GM23248 (cell line): Measurements from ENCODE around the gene CREB3L2. TPM values are rescaled to one million over a fixed set of nuclear protein-coding genes. Genes with fewer than 3 reads are reported as not detected.

Experiments
- DNase-seq: peaks from one replicate; pipeline ENCODE4 v3.0.0-alpha.2; 2015
- H2AFZ ChIP-seq: fragments of 200-600 bp; sonication (generic); 2 replicates; pipeline ENCODE4 v1.6.1; 2016; ENCODE audit warnings: antibody characterized with exemption
- H3F3A ChIP-seq: fragments of 200-600 bp; sonication (generic); 2 replicates; pipeline ENCODE4 v1.6.1; 2016; ENCODE audit warnings: mild to moderate bottlenecking, antibody characterized with exemption, mixed run types; ENCODE audit not compliant: insufficient read depth
- H3K27ac ChIP-seq: fragments of 200-600 bp; sonication (generic); 2 replicates; pipeline ENCODE4 v1.5.1; 2016; ENCODE audit warnings: mild to moderate bottlenecking
- H3K27me3 ChIP-seq: fragments of 200-600 bp; sonication (generic); replicated peaks from 2 replicates; pipeline ENCODE4 v1.6.1; 2016; ENCODE audit warnings: mild to moderate bottlenecking; ENCODE audit not compliant: insufficient read depth
- H3K36me3 ChIP-seq: fragments of 200-600 bp; sonication (generic); 2 replicates; pipeline ENCODE4 v1.6.1; 2016; ENCODE audit warnings: low read depth, mild to moderate bottlenecking
- H3K4me1 ChIP-seq: fragments of 200-600 bp; sonication (generic); 2 replicates; pipeline ENCODE4 v1.6.1; 2016; ENCODE audit warnings: mild to moderate bottlenecking; ENCODE audit not compliant: insufficient read depth
- H3K4me2 ChIP-seq: fragments of 200-600 bp; sonication (generic); one replicate; pipeline ENCODE4 v1.6.1; 2016; ENCODE audit warnings: mild to moderate bottlenecking; ENCODE audit not compliant: unreplicated experiment
- H3K4me3 ChIP-seq: fragments of 200-600 bp; sonication (generic); 2 replicates; pipeline ENCODE4 v1.5.1; 2016; ENCODE audit warnings: mild to moderate bottlenecking
- H3K79me2 ChIP-seq: fragments of 200-600 bp; sonication (generic); 2 replicates; pipeline ENCODE4 v1.6.1; 2016; ENCODE audit warnings: mild to moderate bottlenecking; ENCODE audit not compliant: insufficient read depth
- H3K9ac ChIP-seq: fragments of 200-600 bp; sonication (generic); 2 replicates; pipeline ENCODE4 v1.6.1; 2016; ENCODE audit warnings: mild to moderate bottlenecking
- H3K9me2 ChIP-seq: fragments of 200-600 bp; sonication (generic); 2 replicates; pipeline ENCODE4 v1.6.1; 2016; ENCODE audit warnings: mixed run types, mild to moderate bottlenecking, moderate library complexity; ENCODE audit not compliant: insufficient read depth
- H3K9me3 ChIP-seq: fragments of 200-600 bp; sonication (generic); one replicate; pipeline ENCODE4 v1.6.1; 2017; ENCODE audit warnings: low read depth
- H4K20me1 ChIP-seq: fragments of 200-600 bp; sonication (generic); 2 replicates; pipeline ENCODE4 v1.6.0; 2016; ENCODE audit not compliant: insufficient read depth
- EZH2 ChIP-seq: fragments of 200-600 bp; sonication (generic); IDR thresholded peaks from 2 replicates; pipeline ENCODE4 v1.6.1; 2018; ENCODE audit warnings: antibody characterized with exemption, mild to moderate bottlenecking; ENCODE audit not compliant: insufficient read depth, poor library complexity, severe bottlenecking
- EZH2phosphoT487 ChIP-seq: fragments of 200-600 bp; sonication (generic); IDR thresholded peaks from 2 replicates; pipeline ENCODE4 v1.6.1; 2018; ENCODE audit warnings: antibody characterized with exemption, moderate library complexity, mild to moderate bottlenecking, low read depth; ENCODE audit not compliant: insufficient read depth
- WGBS, 2 experiments: methylation state at CpG; one replicate each; pipeline ENCODE4 v1.1.6; 2015 to 2017; ENCODE audit warnings: low lambda C conversion rate in 2 of 2, low coverage in 1 of 2; ENCODE audit errors: missing lambda C conversion rate in 2 of 2; 5-methylcytosine and 5-hydroxymethylcytosine counted together
- in situ Hi-C: fragments of 300-500 bp; cut with MboI; formaldehyde crosslinking; loops from 2 replicates; pipeline ENCODE4 v1.15.0; 2020
- polyA plus RNA-seq: library from polyadenylated mRNA; unstranded; fragments of >200 nt; fragmentation: Nextera tagmentation; extraction: Ambion mirVana; gene quantifications from 2 replicates; pipeline ENCODE4 v1.2.1, GENCODE V29; 2016
- total RNA-seq: library from RNA; depleted of rRNA; stranded (reverse); fragments of >200 nt; shearing (Covaris generic); gene quantifications from 2 replicates; pipeline ENCODE4 v1.2.3, GENCODE V29; 2014

CREB3L2 gene
- total and polyA plus RNA-seq, 2 experiments from 2014 or later = 43.7 to 53.7 TPM

DNA sequence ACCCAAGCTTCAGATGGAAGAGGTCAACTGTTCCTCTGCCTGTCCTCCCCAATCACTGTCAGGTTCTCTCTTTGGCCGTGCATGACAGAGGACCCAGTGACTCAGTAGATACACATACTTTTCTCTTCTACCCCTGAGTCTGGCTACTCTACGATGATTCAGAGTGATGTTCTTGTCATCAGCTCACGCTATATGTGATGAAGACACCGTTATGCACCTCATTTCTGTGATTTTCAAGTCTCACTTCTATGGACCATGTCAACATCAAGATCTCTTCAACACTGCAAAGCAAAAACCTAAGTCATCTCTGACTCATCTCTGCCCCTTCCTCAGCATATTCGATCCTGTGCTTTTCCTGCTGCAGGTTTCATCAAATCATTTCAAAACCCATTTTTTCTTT, 78.5 kb downstream of the CREB3L2 start:
- H3K9me3 ChIP-seq = no peaks in the 10 kb centered on the region
- peak overlapping the region; percentile 53 for H3K4me2 ChIP-seq
- peak overlapping the region; percentile 57 for H3K9ac ChIP-seq
- H3K79me2 ChIP-seq = peaks cover 94% of the 10 kb centered on the region
- in situ Hi-C loops = loop anchor here (25.0 kb wide), 1 partner anchor 814 kb away; no protein-coding TSS in a partner anchor
- H3K27ac ChIP-seq = peak overlapping the region; percentile 86
- peaks cover 55% of the 10 kb centered on the region for H3K4me1 ChIP-seq
- H3K36me3 ChIP-seq = peaks cover 16% of the 10 kb centered on the region
- H3F3A ChIP-seq = peaks cover 75% of the 10 kb centered on the region
- 2 to 3% methylated on average over 5 of the region's 5 CpGs for WGBS, 2 experiments
- no peak overlapping the region for H3K4me3 ChIP-seq
- no peaks in the 10 kb centered on the region for H3K27me3 ChIP-seq
- DNase-seq = peak; percentile 95
- H2AFZ ChIP-seq = no peak overlapping the region
- TF ChIP-seq EZH2 (no peak), EZH2phosphoT487 (peak; percentile 87)
- no peaks in the 10 kb centered on the region for H3K9me2 ChIP-seq
- H4K20me1 ChIP-seq = no peaks in the 10 kb centered on the region

DNA sequence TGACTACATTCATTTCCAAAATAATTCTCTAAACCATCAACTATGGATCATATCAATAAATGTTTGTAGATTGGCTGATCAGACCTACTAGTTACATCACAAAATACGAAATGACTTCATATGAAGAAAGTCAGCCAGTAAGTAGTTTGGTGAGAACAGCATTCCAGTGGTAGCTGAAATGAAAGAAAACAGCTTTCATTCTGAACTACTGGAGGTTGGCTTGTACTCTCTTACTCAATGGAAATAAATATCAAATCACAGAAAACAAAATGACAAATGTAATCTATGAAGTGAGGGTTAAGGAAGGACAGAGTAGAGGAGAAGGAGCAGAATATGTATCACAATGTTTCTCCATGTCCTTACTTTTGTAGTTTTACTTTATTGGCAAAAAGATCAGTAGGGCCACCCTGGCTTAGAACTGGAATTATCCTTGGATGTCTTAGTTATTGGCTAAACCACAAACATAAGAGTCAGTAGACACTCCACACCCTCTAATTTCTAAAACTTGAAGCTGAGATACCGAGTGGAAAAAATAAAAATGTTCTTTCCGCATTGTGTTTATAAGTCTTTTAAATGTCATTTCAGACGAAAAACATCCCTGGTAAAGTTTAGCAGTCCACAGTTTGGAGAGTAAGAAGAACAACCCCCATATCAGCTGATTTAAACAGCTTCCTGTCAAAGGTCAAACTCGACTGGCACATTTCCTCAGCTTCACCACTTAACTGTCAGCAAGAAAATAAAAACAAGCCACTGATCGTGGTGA, 81.1 kb downstream of the CREB3L2 start:
- Histone ChIP-seq H2AFZ (no peak overlapping the region), H3K4me1 (peaks cover 55% of the 10 kb centered on the region), H3K9me2 (no peaks in the 10 kb centered on the region), H3K9ac (peak overlapping the region; percentile 18; the same call in 1 of the 2 replicates), H3K27me3 (no peaks in the 10 kb centered on the region), H3F3A (peaks cover 91% of the 10 kb centered on the region), H3K36me3 (peaks cover 13% of the 10 kb centered on the region), H3K27ac (peak overlapping the region; percentile 58), H3K4me3 (no peak overlapping the region), H3K79me2 (peaks cover 94% of the 10 kb centered on the region), H3K4me2 (peak overlapping the region; percentile 19), H4K20me1 (no peaks in the 10 kb centered on the region), H3K9me3 (no peaks in the 10 kb centered on the region)
- TF ChIP-seq EZH2phosphoT487 (no peak), EZH2 (no peak)
- in situ Hi-C loops = loop anchor here (25.0 kb wide), 1 partner anchor 816 kb away; no protein-coding TSS in a partner anchor
- DNase-seq = peak; percentile 71
- WGBS, 2 experiments = 30% methylated on average over 6 of the region's 6 CpGs

DNA sequence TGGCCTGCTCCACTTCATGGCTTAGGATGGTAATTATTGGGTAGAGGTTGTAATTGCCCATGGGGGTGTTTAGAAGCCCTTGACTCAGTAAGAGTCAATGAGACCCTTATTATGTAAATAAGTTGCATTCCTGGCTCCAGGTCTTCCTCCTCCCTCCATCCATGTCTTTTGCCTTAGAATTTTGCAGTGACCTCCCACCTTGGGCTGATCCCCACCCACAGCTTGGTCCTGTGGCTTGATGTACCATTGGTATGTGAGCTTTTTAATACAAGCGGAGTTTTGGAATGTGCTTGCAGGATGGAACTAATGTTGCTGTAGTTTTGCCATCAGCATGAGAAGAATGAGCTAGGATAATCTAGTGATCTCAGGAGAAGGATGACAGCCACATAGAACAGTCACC, 81.9 kb downstream of the CREB3L2 start:
- TF ChIP-seq EZH2phosphoT487 = no peak
- TF ChIP-seq EZH2 = no peak
- no peak overlapping the region for H2AFZ ChIP-seq
- H3K79me2 ChIP-seq = peaks cover 94% of the 10 kb centered on the region
- peak; percentile 47 for DNase-seq
- H3K9ac ChIP-seq = peak overlapping the region; percentile 18; the same call in 1 of the 2 replicates
- H3K9me2 ChIP-seq = no peaks in the 10 kb centered on the region
- in situ Hi-C loops = loop anchor here (25.0 kb wide), 1 partner anchor 817 kb away; no protein-coding TSS in a partner anchor
- H3K27me3 ChIP-seq = no peaks in the 10 kb centered on the region
- H4K20me1 ChIP-seq = no peaks in the 10 kb centered on the region
- peak overlapping the region; percentile 19 for H3K4me2 ChIP-seq
- peaks cover 12% of the 10 kb centered on the region for H3K36me3 ChIP-seq
- H3K4me3 ChIP-seq = no peak overlapping the region
- peaks cover 90% of the 10 kb centered on the region for H3F3A ChIP-seq
- H3K27ac ChIP-seq = peak overlapping the region; percentile 58
- WGBS, 2 experiments = 80 to 92% methylated on average over 1 of the region's 1 CpG
- peaks cover 48% of the 10 kb centered on the region for H3K4me1 ChIP-seq
- H3K9me3 ChIP-seq = no peaks in the 10 kb centered on the region

DNA sequence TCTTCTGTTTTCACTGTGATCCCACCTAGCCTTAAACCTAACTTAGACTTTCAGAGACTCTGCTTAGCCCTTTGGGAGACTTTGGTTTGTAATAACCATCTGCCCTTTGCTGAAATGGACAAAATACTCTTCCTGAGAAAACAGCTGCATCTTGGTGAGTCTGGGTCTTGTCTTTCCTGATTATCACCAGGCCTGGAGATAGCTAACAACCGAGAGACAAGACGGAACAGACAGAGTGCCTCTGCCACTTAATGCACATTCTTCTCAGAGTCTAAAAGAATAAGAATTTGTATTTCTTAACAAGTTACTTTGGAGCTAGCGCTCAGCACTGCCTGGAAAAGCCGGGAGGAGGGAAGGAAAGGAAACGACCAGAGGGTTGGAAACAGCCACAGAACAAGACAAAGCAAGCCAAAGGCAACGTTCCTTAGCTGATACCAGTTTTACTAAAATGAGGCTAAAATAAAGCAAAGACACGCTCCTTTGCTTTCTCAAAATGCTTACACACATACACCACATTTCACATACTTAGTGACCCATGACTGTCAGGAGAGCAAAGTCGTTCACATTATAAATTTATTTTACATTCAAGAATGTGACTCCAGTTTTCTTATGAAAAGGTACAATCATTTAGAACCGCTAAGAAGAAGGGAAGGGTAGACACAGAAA, 84.8 kb downstream of the CREB3L2 start:
- H3K27me3 ChIP-seq = no peaks in the 10 kb centered on the region
- in situ Hi-C loops = loop anchor here (25.0 kb wide), 1 partner anchor 820 kb away; no protein-coding TSS in a partner anchor
- H3K9me3 ChIP-seq = no peaks in the 10 kb centered on the region
- no peak overlapping the region for H2AFZ ChIP-seq
- peaks cover 33% of the 10 kb centered on the region for H3K36me3 ChIP-seq
- peaks cover 24% of the 10 kb centered on the region for H3K4me1 ChIP-seq
- H4K20me1 ChIP-seq = no peaks in the 10 kb centered on the region
- no peak for DNase-seq
- peaks cover 81% of the 10 kb centered on the region for H3F3A ChIP-seq
- peak overlapping the region; percentile 13; the same call in 1 of the 2 replicates for H3K27ac ChIP-seq
- no peak overlapping the region for H3K4me3 ChIP-seq
- H3K79me2 ChIP-seq = peaks cover 100% of the 10 kb centered on the region
- TF ChIP-seq EZH2phosphoT487 (no peak), EZH2 (no peak)
- H3K9ac ChIP-seq = no peak overlapping the region
- no peaks in the 10 kb centered on the region for H3K9me2 ChIP-seq
- H3K4me2 ChIP-seq = no peak overlapping the region
- 88 to 91% methylated on average over 9 of the region's 9 CpGs for WGBS, 2 experiments
